T-helper 2 cell (primary cell): ENCODE results near the gene TREH.
A peak's percentile ranks its signal among the peaks of the same experiment; 100 is the strongest.
"Not testable (repeated sequence)": the region's sequence is repeated elsewhere in the genome, so short reads cannot be mapped to it uniquely, and the experiment has no call there.

ENCODE experiments used
- DNase-seq, 5 experiments: peaks; one replicate each; pipeline versions ENCODE4 v3.0.0 to v3.0.0-alpha.2; 2012 to 2022
- total RNA-seq, 2 donors: gene quantifications; one replicate each; lab custom pipeline; 2026; lab: John Stamatoyannopoulos, UW

The TREH gene, protein sequence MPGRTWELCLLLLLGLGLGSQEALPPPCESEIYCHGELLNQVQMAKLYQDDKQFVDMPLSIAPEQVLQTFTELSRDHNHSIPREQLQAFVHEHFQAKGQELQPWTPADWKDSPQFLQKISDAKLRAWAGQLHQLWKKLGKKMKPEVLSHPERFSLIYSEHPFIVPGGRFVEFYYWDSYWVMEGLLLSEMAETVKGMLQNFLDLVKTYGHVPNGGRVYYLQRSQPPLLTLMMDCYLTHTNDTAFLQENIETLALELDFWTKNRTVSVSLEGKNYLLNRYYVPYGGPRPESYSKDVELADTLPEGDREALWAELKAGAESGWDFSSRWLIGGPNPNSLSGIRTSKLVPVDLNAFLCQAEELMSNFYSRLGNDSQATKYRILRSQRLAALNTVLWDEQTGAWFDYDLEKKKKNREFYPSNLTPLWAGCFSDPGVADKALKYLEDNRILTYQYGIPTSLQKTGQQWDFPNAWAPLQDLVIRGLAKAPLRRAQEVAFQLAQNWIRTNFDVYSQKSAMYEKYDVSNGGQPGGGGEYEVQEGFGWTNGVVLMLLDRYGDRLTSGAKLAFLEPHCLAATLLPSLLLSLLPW
- 0 reads per million in 2 donors for total RNA-seq

DNA sequence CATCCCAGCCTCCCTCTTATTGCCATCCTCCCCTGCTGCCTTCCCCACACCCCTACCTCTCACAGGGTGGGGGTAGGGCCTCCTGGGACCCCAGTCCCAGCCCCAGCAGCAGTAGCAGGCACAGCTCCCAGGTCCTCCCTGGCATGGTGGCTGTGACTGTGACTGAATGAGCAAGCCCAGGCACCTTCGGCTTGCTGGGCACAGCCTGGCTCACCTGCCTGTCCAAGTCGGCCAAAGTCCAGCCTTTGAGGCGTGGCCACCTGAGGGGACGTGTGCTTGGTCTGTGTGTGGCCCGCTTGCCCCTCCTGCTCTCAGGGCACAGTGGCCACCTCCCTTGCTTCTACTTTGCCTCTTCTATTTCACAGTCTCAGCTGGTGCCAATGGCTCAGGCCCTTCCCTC is at the start of gene TREH:
Gene TREH (minus strand): TSS at position 168 of the 400 bp plus-strand sequence. CDS start 23 bp downstream, at position 145.
- DNase-seq, result no peak

DNA sequence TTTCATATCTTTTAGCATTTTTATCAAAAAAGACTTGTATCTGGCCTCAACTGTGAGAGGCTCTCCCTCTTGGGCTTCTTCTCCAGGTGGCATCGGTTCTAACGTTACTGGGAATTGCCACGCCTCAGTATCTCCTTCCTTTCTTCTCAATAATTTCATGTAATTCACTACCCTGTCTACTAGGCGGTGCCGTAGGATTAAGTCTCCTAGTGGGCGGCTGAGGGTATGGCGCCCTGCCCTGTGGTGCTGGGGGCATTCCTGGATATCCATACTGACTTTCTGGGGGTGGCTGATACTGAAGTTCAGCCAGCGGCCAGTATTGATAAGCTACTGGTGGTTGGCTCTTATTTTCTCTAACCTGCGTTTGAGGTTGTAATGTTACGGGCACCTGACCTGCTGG is 48.7 kb upstream of the TREH start:
- DNase-seq, result not testable (repeated sequence)

DNA sequence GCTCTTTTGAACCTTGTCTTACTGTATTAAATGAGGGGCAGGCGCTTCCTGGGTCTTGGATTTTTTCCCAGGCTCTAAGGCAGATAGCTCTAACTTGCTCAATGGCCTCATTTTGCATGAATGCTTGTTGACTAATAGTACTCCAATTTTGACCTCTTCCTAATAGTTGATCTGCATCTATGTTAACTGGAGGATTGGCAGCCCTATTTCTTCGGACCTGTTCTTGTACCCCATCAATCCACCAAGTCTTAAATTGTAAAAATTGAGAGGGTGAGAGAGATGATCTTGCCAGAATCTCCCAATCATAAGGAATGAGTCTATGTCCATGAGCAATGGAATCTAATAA is 48.2 kb upstream of the TREH start:
- DNase-seq, result not testable (repeated sequence)

DNA sequence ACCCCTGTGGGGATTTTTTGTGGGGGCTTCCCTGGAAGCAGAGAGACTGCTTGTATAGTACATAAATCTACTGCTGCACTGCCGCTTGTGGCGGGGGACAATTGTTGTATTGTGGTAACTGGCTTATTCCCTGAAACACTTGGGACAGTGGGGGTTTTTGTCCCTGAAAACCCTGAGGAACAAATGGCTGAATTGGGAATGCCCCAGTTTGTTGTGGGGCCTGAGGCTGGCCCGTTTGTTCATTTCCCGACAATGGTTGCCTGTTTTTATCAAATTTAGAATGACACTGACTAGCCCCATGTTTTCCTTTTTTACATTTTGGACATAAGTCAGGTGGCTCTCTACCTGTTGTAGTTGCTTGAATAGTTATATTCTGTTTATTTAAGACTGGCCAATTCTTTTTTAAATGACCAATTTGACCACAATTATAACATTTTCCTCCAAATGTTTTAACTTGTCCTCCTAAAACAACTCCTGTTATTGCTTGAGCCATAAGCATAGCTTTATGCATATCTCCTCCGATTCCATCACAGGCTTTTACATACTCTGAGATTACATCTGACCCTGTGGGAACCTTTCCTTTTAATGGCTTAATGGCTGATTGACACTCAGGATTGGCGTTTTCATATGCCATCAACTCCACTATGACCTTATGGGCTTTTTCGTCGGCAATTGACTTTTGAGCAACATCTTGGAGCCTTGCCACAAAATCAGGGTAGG is 47.7 kb upstream of the TREH start:
- not testable (repeated sequence) for DNase-seq

DNA sequence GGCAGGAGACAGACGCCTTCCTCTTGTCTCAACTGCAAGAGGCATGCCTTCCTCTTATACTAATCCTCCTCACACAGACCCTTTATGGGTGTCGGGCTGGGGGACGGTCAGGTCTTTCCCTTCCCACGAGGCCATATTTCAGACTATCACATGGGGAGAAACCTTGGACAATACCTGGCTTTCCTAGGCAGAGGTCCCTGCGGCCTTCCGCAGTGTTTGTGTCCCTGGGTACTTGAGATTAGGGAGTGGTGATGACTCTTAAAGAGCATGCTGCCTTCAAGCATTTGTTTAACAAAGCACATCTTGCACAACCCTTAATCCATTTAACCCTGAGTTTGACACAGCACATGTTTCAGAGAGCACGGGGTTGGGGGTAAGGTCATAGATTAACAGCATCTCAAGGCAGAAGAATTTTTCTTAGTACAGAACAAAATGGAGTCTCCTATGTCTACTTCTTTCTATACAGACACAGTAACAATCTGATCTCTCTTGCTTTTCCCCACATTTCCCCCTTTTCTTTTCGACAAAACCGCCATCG is 42.1 kb upstream of the TREH start:
- DNase-seq, result not testable (repeated sequence)

DNA sequence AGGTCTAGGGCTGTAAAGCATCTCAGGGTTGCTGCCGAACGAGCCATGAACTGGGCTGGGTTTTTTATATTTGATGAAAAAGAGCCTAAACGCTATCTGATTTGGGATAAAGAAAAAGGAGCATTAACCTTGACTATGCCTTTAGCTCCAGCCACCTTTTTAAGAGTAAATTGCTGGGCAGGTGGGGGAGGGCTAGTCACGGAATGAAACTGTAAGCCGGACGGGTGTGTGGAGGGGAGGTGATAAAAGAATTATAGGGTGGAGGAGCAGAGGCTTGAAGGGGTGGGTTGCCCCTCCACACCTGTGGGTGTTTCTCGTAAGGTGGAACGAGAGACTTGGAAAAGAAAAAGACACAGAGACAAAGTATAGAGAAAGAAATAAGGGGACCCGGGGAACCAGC is 41.3 kb upstream of the TREH start:
- DNase-seq, result not testable (repeated sequence)

DNA sequence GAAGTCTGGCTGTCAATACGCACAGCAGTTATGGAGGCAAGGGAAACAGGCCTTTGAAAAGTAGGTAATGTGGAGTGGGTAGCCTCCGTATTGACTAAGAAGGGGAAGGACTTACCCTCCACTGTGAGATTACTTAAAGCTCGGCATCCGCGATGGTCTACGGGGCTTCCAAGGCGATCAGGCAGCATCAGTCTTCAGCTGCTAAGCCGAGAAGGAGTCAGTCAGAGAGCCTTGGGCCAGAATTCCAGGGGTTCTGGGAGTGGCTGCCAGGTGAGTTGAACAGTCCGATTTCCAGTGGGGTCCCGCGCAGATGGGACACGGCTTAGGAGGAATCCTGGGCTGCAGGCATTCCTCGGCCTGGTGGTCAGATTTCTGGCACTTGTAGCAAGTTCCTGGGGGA is 40.6 kb upstream of the TREH start:
- not testable (repeated sequence) for DNase-seq

DNA sequence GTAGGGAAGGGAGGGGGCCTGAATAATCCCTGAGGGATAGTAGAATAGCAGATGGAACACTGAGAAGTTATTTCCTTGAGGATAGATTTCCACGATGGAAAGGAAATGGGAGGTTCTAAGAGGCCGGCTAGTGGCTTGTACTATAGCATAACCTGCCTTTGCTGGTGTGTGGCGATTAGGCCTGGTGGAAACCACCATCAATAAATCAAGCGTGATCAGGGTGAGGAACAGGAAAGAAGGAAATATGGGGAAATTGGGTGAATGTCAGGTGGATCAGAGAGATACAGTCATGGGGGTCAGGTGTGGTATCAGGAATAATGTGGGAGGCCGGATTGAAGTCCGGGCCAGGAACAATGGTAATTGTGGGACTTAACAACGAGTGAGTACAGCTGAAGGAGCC is 39.1 kb upstream of the TREH start:
- not testable (repeated sequence) for DNase-seq

DNA sequence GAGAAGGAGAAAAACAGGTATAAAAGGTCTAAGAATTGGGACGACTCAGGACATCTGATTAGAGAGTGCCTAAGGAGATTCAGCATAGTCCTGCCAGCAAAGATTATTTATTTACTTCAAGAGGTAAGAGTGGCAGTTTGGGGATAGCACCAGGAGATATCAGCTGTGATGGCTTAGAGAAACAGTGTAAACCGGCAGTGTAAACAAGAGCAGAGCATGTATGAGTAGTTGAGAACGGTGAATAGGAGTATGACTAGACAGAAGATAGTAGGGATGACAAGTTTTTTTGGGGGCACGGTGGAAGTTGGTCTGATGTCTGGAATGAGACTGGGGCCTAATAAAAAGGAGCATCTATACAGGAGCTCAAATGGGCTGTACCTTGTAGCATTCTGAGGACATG is 38.3 kb upstream of the TREH start:
- DNase-seq, result not testable (repeated sequence)

DNA sequence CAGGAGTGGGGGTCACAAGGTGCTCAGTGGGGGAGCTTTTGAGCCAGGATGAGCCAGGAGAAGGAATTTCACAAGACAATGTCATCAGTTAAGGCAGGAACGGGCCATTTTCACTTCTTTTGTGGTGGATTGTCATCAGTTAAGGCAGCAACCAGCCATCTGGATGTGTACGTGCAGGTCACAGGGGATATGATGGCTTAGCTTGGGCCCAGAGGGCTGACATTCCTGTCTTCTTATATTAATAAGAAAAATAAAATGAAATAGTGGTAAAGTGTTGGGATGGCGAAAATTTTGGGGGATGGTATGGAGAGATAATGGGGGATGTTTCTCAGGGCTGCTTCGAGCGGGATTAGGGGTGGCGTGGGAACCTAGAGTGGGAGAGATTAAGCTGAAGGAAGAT is 37.8 kb upstream of the TREH start:
- DNase-seq, result not testable (repeated sequence)

DNA sequence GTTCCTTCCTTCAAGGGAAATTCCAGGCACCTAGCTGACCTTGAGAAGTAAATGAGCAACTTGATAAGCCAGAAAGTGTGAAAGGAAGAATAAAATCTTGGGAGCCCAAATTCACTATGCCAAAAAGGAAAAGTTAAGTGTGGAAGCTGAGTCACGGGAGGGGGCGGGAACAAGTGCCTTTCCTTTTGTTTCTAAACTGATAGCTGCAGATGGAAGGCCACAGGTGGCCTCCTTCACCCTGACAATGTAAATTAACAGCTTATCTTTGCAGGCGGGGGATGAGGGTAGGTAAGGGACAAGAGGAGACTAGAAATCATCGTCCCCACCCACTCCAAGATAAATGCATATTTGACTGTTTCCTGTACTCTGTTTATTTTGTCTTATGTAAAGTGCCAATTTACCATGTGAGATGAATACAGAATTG is 36.4 kb upstream of the TREH start:
- DNase-seq, result no peak

DNA sequence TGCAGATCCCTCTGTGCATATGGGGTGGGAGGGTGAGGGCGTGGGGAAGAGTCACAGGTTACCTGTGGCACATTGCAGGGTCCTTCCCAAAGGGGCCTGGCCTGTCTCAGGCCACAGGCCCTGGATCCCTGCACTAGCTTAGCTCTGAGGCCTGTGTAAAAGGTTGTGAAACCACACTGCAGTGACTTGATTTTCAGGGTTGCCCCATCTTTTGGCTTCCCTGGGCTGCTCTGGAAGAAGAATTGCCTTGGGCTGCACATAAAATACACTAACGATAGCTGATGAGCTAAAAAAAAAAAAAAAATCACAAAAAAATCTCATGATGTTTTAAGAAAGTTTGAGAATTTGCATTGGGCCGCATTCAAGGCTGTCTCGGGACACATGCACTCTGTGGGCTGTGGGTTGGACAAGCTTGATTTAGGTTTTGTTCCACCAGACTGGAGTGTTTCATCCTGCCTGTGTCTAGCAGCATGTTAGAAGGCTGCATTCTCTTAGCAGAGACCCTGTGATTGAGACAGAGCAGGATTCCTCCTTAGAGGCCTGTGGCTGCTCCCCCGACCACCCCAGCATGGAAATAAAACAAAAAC is 35.9 kb upstream of the TREH start:
- DNase-seq, result no peak

DNA sequence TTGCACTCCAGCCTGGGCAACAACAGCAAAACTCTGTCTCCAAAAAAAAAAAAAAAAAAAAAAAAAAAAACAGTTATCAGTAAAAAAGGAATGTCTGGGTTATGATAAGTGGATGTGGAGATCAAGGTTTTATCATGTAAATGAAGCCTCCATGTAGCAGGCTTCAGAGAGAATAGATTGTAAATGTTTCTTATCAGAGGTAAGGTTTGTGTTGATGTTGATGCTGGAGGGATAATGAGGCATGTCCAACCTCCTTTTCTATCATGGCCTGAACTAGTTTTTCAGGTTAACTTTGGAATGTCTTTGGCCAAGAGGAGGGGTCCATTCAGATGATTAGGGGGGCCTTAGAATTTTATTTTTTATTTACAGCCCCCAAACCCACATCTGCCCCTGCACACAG is 35.4 kb upstream of the TREH start:
- no peak for DNase-seq

DNA sequence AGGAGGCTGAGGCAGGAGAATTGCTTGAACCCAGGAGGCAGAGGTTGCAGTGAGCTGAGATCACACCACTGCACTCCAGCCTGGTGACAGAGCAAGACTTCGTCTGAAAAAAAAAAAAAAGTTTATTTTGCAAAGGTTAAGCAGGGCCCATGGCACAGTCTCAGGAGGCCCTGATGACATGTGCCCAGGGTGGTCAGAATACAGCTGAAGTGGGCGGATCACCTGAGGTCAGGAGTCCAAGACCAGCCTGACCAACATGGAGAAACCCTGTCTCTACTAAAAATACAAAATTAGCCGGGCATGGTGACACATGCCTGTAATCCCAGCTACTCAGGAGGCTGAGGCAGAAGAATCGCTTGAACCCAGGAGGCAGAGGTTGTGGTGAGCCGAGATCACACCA is 35.0 kb upstream of the TREH start:
- not testable (repeated sequence) for DNase-seq

DNA sequence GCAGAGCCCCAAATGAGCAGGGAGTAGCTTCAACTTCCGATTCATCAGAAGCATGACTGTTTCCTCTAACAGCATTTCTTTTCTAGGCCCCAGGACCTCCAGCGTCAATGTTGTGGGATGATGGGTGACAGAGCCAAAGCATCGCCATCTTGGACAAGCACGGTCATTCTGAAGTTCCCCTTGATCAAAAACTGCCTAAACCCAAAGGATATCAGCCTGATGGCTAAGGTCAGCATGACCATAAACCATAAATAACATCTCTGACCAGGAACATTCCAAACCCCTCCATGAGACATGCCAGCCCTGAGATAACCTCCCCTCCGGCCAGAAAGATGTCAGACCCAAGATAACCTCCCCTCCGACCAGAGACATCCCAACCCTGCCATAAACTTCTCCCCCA is 28.8 kb upstream of the TREH start:
- no peak for DNase-seq

DNA sequence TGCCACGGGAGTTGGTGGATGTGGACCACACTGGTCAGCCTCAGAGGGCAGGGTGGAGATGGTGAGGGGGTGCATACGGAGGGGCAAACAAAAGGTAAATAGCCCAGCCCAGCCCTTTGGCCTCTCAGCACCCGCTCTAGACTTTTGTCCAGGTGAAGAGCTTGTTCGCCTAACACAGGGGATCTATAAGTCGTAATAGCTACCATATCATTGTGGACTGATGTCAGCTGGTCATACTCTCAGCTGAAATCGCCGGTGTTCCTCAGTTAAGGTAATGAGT is 27.0 kb upstream of the TREH start:
- DNase-seq, result no peak

DNA sequence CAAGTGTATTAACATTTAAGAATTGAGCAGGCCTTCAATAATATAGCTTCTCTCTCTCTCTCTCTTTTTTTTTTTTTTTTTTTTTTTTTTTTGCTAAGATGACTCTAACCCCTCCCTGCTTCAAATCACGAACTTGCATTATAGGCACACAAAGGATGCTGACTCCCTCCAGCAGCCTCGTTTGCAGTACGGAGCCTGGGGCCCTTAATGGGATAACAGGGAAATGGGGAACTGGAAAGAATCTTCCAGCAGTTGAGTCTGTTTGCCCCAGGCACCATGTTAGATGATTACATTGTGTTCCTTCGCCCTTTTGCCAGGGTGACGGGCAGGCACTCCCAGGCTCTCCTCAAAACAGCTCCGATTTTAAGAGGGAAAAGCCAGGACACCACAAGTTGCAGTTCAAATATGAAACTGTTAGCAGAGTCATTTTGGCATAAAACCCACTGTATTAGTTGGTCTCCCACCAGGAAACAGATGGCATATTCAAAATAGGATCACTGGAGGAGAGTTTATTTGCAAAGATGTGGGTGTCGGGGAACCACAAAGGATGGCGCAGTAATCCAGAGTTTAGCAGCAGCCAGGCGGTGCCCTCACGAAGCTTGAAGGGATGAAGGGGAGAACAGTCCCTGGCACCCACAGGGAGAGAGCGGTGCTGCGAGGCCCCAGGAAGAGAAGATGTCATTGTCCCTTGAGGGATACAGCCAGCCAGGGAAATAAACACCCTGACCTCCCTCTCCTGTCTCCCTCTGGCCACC is 26.5 kb upstream of the TREH start:
- DNase-seq, result no peak

DNA sequence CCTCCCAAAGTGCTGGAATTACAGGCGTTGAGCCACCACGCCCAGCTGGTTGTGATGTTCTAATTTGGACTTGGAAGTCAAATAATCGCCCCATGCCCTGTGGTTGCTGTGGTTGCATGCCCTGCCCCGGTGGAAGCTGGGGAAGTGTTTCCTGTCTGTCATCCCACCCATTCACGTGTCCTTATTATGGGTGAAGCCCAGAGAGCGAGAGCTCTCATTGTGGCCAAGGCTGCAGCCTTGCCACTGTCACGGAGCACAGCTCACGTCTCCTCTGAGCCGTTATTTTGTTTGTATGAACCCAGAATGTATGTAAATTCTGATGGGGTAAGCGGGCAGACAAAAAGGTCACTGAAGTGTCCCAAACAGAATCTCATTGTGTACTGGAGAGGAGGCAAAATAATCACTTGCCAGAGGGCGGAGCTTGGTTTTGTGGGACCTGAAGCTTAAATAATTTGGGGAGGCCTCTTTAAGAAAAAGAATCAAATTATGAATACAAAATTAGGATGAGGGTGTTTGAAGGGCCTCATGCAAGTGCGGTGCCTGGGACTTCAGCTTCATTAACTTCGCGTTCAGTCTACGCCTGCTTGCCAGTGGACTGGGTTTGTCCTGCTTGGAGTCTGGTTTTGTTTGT is 25.8 kb upstream of the TREH start:
- DNase-seq, result peak in 2 of 5 experiments; percentile 65 to 67

DNA sequence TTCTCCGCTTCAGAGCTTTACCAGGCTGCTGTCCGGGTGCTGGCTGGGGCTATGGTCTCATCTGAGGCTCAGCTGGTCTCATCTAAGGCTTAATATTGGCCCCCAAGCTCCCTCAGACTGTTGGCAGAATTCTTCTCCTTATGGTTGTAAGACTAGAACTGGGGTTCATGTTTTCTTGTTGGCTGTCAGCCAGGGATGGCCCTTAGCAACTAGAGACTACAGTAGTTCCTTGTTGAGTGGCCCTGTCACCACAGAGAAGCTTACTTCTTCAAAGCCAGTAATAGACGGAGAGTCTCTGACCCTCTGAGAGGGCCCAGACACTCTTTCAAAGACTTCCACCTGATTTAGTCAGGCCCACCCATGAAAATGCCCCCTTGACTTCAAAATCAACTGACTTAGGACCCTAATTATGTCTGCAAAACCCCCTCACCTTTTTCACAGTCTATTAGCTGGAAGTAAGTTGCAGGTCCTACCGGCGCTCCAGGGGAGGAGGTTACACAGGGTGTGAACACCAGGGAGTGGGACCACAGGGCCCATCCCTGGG is 24.2 kb upstream of the TREH start:
- no peak for DNase-seq

DNA sequence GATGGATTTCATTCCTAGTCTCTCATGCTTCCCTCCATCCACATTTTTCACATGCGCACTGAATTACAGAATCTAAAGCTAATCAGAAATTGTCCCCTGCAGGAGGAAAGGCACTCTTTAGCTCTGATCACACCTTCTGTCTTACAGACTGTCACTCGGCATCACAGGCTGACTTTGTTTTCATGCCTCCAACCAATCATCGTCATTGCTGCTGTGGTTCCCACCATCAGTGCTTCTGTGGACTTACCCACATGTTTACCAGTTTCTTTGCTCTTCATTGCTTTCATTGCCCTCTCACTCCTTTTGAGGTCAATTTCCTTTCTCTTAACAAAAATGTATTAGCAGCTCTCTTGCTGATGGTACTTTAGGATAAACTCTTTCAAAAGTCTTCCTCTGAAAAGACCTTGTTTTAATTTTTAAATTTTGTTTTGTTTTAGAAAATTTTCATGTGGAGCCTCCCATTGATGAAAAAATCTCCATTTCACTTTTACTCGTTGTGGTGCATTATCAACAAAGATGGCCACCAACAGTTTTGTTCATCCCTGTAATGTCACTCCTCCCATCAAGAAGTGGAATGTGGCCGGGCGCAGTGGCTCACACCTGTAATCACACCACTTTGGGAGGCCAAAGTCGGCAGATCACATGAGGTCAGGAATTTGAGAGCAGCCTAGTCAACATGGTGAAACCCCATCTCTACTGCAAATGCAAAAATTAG is 20.2 kb upstream of the TREH start:
- DNase-seq, result peak in 3 of 5 experiments; percentile 51 to 90 (median 87)

DNA sequence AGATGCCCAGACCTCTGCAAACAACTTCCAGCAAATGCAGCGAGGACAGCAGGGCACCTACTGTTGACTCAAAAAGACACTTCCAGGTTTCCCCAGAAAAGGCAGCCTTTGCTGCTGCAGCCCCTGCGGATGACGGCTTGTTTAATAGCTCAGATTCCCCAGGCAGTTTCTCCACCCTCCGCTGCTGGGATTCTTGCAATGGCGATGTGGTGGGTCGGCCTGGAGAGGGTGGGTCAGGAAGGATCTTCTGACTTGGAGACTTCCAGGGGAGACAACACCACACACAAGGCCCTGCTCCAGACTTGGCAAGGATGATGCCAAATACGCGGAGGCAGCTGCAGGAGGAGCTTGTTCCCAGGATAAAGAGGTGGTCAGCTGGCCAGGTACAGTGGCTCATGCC is 17.9 kb upstream of the TREH start:
- no peak for DNase-seq
